Karpas-422 (cell line): ENCODE data around the gene MAP7D1. TPM values are rescaled to one million over a fixed set of nuclear protein-coding genes. Genes with fewer than 3 reads are reported as not detected.

ENCODE experiments used
- DNase-seq: peaks from one replicate; pipeline ENCODE4 v3.0.0-alpha.2; 2015
- H2AFZ ChIP-seq: fragments of 200-600 bp; sonication (generic); 2 replicates; pipeline ENCODE4 v1.6.1; 2014; ENCODE audit warnings: antibody characterized with exemption, low read length, mixed read lengths
- H3K27ac ChIP-seq: fragments of 200-600 bp; sonication (generic); 2 replicates; pipeline ENCODE4 v1.5.1; 2014; ENCODE audit warnings: mild to moderate bottlenecking, low read length, moderate library complexity
- H3K27me3 ChIP-seq: fragments of 200-600 bp; sonication (generic); 2 replicates; pipeline ENCODE4 v1.6.1; 2014; ENCODE audit warnings: low read length, mixed read lengths
- H3K36me3 ChIP-seq: fragments of 200-600 bp; sonication (generic); 2 replicates; pipeline ENCODE4 v1.6.1; 2014; ENCODE audit warnings: low read length, mixed read lengths; ENCODE audit not compliant: insufficient read depth
- H3K4me1 ChIP-seq: fragments of 200-600 bp; sonication (generic); 2 replicates; pipeline ENCODE4 v1.6.1; 2014; ENCODE audit warnings: mild to moderate bottlenecking, low read length, mixed read lengths
- H3K4me2 ChIP-seq: fragments of 200-600 bp; sonication (generic); 2 replicates; pipeline ENCODE4 v1.6.1; 2014; ENCODE audit warnings: low read length, low read depth, mild to moderate bottlenecking; ENCODE audit not compliant: poor library complexity, severe bottlenecking
- H3K4me3 ChIP-seq: fragments of 200-600 bp; sonication (generic); 2 replicates; pipeline ENCODE4 v1.5.1; 2014; ENCODE audit warnings: mild to moderate bottlenecking, antibody characterized with exemption, low read length, mixed read lengths
- H3K79me2 ChIP-seq: fragments of 200-600 bp; sonication (generic); 2 replicates; pipeline ENCODE4 v1.6.1; 2014; ENCODE audit warnings: mild to moderate bottlenecking, low read length, mixed read lengths
- H3K9ac ChIP-seq: fragments of 200-600 bp; sonication (generic); 2 replicates; pipeline ENCODE4 v1.6.0; 2014; ENCODE audit warnings: low read length
- H3K9me2 ChIP-seq: fragments of 200-600 bp; sonication (generic), shearing (Covaris generic); replicated peaks from 2 replicates; pipeline ENCODE4 v1.6.0; 2014; ENCODE audit warnings: mild to moderate bottlenecking, low read length, moderate library complexity; ENCODE audit not compliant: insufficient read depth
- H3K9me3 ChIP-seq: fragments of 300-700, 200-600 bp; sonication (generic); 2 replicates; pipeline ENCODE4 v1.6.1; 2014; ENCODE audit warnings: low read length, mixed read lengths
- H4K20me1 ChIP-seq: fragments of 200-600 bp; sonication (generic); 2 replicates; pipeline ENCODE4 v1.6.1; 2014; ENCODE audit warnings: mild to moderate bottlenecking, antibody characterized with exemption, low read length, low read depth; ENCODE audit not compliant: insufficient read depth
- total RNA-seq: library from RNA; depleted of rRNA; stranded (reverse); fragments of >200 nt; shearing (Covaris generic); gene quantifications from 2 replicates; pipeline ENCODE4 v1.2.3, GENCODE V29; 2014; ENCODE audit warnings: low replicate concordance

The MAP7D1 gene
- total RNA-seq, 1 experiment from 2014 or later = 24.1 TPM

- Histone ChIP-seq H3K27ac (no peak overlapping the region), H3K4me1 (no peaks in the 10 kb centered on the region), H3K27me3 (no peaks in the 10 kb centered on the region), H3K4me2 (no peak overlapping the region), H3K9me2 (no peaks in the 10 kb centered on the region), H3K36me3 (peaks cover 16% of the 10 kb centered on the region), H3K79me2 (peaks cover 45% of the 10 kb centered on the region), H3K4me3 (no peak overlapping the region), H3K9me3 (no peaks in the 10 kb centered on the region), H2AFZ (no peak overlapping the region), H4K20me1 (peaks cover 6% of the 10 kb centered on the region; the same call in 1 of the 2 replicates), H3K9ac (no peak overlapping the region)
- DNase-seq = no peak
These were observed 16.4 kb upstream of the MAP7D1 start for GRCh38 chr1:36139521-36139920.

- no peak overlapping the region for H3K4me2 ChIP-seq
- H2AFZ ChIP-seq = no peak overlapping the region
- H3K4me3 ChIP-seq = no peak overlapping the region
- H3K27me3 ChIP-seq = no peaks in the 10 kb centered on the region
- peaks cover 6% of the 10 kb centered on the region; the same call in 1 of the 2 replicates for H4K20me1 ChIP-seq
- H3K27ac ChIP-seq = no peak overlapping the region
- DNase-seq = no peak
- H3K79me2 ChIP-seq = peaks cover 61% of the 10 kb centered on the region
- no peaks in the 10 kb centered on the region for H3K4me1 ChIP-seq
- H3K36me3 ChIP-seq = peaks cover 23% of the 10 kb centered on the region
- H3K9me2 ChIP-seq = no peaks in the 10 kb centered on the region
- no peak overlapping the region for H3K9ac ChIP-seq
- H3K9me3 ChIP-seq = no peaks in the 10 kb centered on the region; the same call in 1 of the 2 replicates
These were observed 13.8 kb upstream of the MAP7D1 start for GRCh38 chr1:36142121-36142520.

- no peak overlapping the region for H3K4me2 ChIP-seq
- H3K9me2 ChIP-seq = no peaks in the 10 kb centered on the region
- peaks cover 74% of the 10 kb centered on the region for H3K79me2 ChIP-seq
- H3K27me3 ChIP-seq = no peaks in the 10 kb centered on the region
- H3K4me3 ChIP-seq = no peak overlapping the region
- peaks cover 22% of the 10 kb centered on the region for H3K36me3 ChIP-seq
- H2AFZ ChIP-seq = no peak overlapping the region
- H3K9me3 ChIP-seq = no peaks in the 10 kb centered on the region; the same call in 1 of the 2 replicates
- peaks cover 4% of the 10 kb centered on the region for H3K4me1 ChIP-seq
- peaks cover 6% of the 10 kb centered on the region; the same call in 1 of the 2 replicates for H4K20me1 ChIP-seq
- no peak overlapping the region for H3K27ac ChIP-seq
- no peak overlapping the region for H3K9ac ChIP-seq
- DNase-seq = no peak
These were observed 12.5 kb upstream of the MAP7D1 start for GRCh38 chr1:36143424-36143823.

- peaks cover 81% of the 10 kb centered on the region for H3K79me2 ChIP-seq
- H3K27me3 ChIP-seq = no peaks in the 10 kb centered on the region
- peaks cover 19% of the 10 kb centered on the region for H3K36me3 ChIP-seq
- H3K9ac ChIP-seq = no peak overlapping the region
- H3K4me3 ChIP-seq = no peak overlapping the region
- no peaks in the 10 kb centered on the region; the same call in 1 of the 2 replicates for H3K9me3 ChIP-seq
- DNase-seq = no peak
- H3K4me1 ChIP-seq = peaks cover 7% of the 10 kb centered on the region
- no peak overlapping the region for H3K27ac ChIP-seq
- peaks cover 6% of the 10 kb centered on the region; the same call in 1 of the 2 replicates for H4K20me1 ChIP-seq
- H3K9me2 ChIP-seq = no peaks in the 10 kb centered on the region
- no peak overlapping the region for H3K4me2 ChIP-seq
- H2AFZ ChIP-seq = no peak overlapping the region
These were observed 11.5 kb upstream of the MAP7D1 start for GRCh38 chr1:36144413-36144812.

- Histone ChIP-seq H3K36me3 (peaks cover 12% of the 10 kb centered on the region), H3K27ac (no peak overlapping the region; the same call in 1 of the 2 replicates), H3K27me3 (no peaks in the 10 kb centered on the region), H3K9me3 (no peaks in the 10 kb centered on the region; the same call in 1 of the 2 replicates), H3K4me1 (peaks cover 33% of the 10 kb centered on the region), H3K79me2 (peaks cover 43% of the 10 kb centered on the region), H3K9me2 (no peaks in the 10 kb centered on the region), H3K4me2 (peak overlapping the region; percentile 82), H2AFZ (peak overlapping the region; percentile 68; the same call in 1 of the 2 replicates), H3K4me3 (peak overlapping the region; percentile 82), H3K9ac (peak overlapping the region; percentile 77), H4K20me1 (no peaks in the 10 kb centered on the region)
- DNase-seq = no peak
These were observed 7.1 kb upstream of the MAP7D1 start for GRCh38 chr1:36148821-36149236.

GRCh38 chr1:36149237-36149972 lies 6.6 kb upstream of the MAP7D1 start, which contains the start of gene TRAPPC3:
TRAPPC3 (minus strand) TSS chr1:36149486; CDS start chr1:36149378, 108 bp downstream.
- Histone ChIP-seq H3K27ac (peak within 1 kb of the TSS; percentile 51), H4K20me1 (no peaks in the 10 kb centered on the region), H3K9me3 (no peaks in the 10 kb centered on the region; the same call in 1 of the 2 replicates), H3K9me2 (no peaks in the 10 kb centered on the region), H3K9ac (peak within 1 kb of the TSS; percentile 77), H3K27me3 (no peaks in the 10 kb centered on the region), H3K4me3 (peak within 1 kb of the TSS; percentile 82), H3K36me3 (peaks cover 12% of the 10 kb centered on the region), H3K4me2 (peak within 1 kb of the TSS; percentile 82), H3K79me2 (peaks cover 38% of the 10 kb centered on the region), H3K4me1 (peaks cover 33% of the 10 kb centered on the region), H2AFZ (peak within 1 kb of the TSS; percentile 68)
- DNase-seq = peak; percentile 100

GRCh38 chr1:36149973-36150295 lies 6.0 kb upstream of the MAP7D1 start:
- H3K36me3 ChIP-seq = peaks cover 12% of the 10 kb centered on the region
- no peaks in the 10 kb centered on the region for H4K20me1 ChIP-seq
- peaks cover 34% of the 10 kb centered on the region for H3K79me2 ChIP-seq
- H2AFZ ChIP-seq = peak overlapping the region; percentile 62
- H3K4me1 ChIP-seq = peaks cover 35% of the 10 kb centered on the region
- peak overlapping the region; percentile 58 for H3K9ac ChIP-seq
- H3K9me2 ChIP-seq = no peaks in the 10 kb centered on the region
- H3K4me3 ChIP-seq = peak overlapping the region; percentile 56
- peak overlapping the region; percentile 69 for H3K4me2 ChIP-seq
- no peak for DNase-seq
- no peaks in the 10 kb centered on the region; the same call in 1 of the 2 replicates for H3K9me3 ChIP-seq
- H3K27ac ChIP-seq = peak overlapping the region; percentile 51
- H3K27me3 ChIP-seq = no peaks in the 10 kb centered on the region

- Histone ChIP-seq H3K4me2 (peak overlapping the region; percentile 69), H3K9me3 (no peaks in the 10 kb centered on the region; the same call in 1 of the 2 replicates)
- DNase-seq = peak; percentile 88
These were observed 5.4 kb upstream of the MAP7D1 start for GRCh38 chr1:36150296-36151133.

More at GRCh38 chr1:36150296-36151133, 5.4 kb upstream of the MAP7D1 start:
- H3K9ac ChIP-seq = peak overlapping the region; percentile 58
- H3K4me1 ChIP-seq = peaks cover 41% of the 10 kb centered on the region
- H3K27me3 ChIP-seq = no peaks in the 10 kb centered on the region
- H3K79me2 ChIP-seq = peaks cover 29% of the 10 kb centered on the region
- peak overlapping the region; percentile 33; the same call in 1 of the 2 replicates for H3K4me3 ChIP-seq
- no peaks in the 10 kb centered on the region for H4K20me1 ChIP-seq
- H3K9me2 ChIP-seq = no peaks in the 10 kb centered on the region
- peak overlapping the region; percentile 62; the same call in 1 of the 2 replicates for H2AFZ ChIP-seq
- H3K36me3 ChIP-seq = peaks cover 12% of the 10 kb centered on the region
- peak overlapping the region; percentile 51 for H3K27ac ChIP-seq
